Mesenteric fat pad (tissue), 1 donor: ENCODE measurements around the gene ERICH2. TPM values are rescaled to one million over a fixed set of nuclear protein-coding genes. Genes with fewer than 3 reads are reported as not detected.

ENCODE experiments used
- DNase-seq: peaks from one replicate; pipeline ENCODE4 v3.0.0-alpha.2; 2020; ENCODE audit warnings: low spot score
- total RNA-seq: library from RNA; stranded (reverse); fragmentation: NEBNext Ultra II Directional; extraction: Animal tissue kit (Norgen Biotek cat#: 25700); gene quantifications from one replicate; pipeline ENCODE4 v1.2.1, GENCODE V29; 2021
- donor health status: DM: yes; HTN: yes; CAD: no.

ERICH2 gene
- total RNA-seq, 1 donor from 2014 or later, result not detected

DNA sequence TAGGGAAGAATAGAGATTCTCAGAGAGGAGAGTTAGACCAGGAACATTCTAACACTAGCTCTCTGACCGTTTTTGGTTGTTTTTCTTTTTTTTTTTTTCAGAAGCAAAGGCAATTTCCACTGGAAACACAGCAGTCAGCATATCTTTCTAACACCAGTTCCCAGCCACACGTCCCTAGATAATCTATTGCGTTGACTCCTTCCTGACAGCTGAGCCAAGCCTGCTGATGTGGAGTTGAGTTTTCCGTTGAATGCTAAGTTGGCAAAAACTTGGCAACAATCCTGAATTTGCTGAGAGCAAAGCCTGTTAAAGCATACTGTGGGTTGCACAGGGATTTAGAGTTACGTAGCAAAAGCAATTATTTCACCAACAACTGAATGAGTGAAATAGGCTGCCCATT, 65.8 kb downstream of the ERICH2 start:
- DNase-seq, result no peak

DNA sequence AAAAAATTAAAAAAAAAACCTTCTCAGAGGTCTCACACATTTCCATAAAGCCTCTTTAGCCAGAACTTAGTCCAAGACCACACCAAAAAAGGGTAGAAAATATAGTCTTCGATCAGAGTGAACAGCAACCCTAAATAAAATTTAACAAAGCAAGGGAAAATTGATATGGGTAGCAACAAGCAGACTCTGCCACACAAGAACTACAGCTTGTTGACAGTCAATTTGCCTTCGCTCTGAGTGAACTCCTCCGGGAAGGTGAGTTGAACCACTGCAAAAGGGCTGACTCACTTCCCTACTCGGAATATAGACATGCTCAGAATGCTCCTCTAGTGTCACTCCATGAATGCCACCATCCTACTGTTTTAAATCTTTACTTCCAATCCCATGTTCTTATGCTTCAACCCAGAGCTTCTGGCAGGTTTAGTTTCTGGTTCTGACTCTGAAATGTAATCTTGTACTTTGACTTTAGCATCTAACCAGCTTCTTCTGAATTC, 70.6 kb downstream of the ERICH2 start:
- no peak for DNase-seq

DNA sequence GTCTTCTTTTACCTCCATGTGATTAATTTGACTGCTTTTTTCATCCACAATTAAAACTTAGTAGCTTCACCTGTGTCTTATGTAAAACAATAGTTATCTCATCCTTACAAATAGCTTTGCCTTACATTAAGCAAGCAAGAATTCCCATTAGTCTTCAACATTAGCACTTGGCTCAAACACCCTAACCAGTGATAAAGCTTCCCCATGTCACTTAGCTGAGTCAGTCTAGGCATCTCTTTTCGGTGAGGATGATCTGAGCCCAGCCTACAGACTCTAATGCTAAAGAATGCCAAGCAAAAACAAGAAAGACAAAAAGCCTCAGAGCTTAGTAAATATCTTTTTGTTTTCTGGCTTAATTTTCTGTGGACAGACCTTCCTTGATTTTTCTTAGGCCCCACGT, 72.6 kb downstream of the ERICH2 start:
- DNase-seq, result no peak

DNA sequence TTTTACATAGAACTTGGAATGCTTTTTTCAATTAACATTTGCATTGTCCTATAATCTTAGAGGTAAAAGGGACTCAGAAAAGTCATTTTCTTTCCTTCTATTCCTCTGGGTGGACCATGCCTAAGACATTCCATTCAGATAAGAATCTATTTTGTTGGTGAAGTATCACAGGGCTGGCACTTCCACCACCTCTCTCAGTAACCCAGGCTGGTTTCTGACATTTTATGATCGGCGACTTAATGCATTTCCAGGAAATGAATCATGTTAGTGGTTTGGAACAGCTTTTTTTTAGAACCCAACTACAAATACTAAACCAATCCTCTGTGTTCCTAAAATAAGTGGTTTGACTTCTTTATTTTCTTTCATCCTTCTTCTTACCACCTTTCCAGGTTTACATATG, 73.5 kb downstream of the ERICH2 start:
- no peak for DNase-seq

DNA sequence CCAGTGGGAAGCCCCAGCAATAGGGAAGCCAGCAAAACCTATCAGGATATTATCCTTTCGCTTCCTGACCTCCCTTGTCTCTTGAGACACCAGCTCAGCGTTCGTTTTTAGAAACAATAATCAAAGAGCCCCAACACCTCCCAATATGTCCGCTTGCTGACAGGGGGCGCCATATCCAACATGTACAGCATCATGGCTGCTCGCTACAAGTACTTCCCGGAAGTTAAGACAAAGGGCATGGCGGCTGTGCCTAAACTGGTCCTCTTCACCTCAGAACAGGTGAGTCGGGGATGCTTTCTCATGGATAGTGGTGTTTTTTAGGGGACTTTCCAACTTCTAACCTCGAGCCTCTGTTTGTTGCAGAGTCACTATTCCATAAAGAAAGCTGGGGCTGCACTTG, 75.2 kb downstream of the ERICH2 start:
- no peak for DNase-seq

DNA sequence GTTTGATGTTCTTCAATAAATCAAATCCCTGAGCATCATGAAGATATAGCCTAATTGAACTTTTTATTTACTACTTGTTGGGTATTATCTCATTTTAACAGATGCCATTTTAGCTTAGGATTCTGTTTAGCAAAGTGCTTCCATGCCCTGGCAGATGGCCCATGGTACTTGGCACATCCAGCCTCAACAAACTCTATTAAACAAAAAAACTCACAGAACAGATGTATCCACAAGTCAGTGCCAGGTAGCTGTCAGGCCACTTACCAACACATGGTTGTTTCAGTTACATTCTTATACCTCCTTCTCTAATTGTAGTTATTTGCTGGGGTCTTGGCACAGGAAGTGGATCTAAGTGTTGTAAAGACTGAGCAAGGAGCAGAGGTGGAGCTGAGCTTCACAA, 76.1 kb downstream of the ERICH2 start:
- DNase-seq, result no peak

DNA sequence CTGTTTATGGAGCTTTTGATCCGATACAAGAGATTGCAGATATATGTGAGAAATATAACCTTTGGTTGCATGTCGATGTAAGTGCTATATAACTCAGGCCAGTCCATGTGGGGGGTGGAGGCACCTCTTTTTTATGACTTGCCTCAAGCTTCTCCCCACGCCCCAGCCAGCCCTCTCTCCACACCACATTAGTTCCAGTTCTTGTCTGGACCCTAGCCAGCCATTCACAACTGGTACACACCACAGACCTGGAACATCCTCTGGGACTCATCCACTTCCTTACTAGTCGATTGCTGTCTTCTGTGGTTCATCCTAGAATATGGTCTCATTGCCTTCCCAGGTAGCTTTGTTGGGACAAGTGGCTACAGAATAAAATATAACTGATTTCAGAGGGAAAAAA, 77.5 kb downstream of the ERICH2 start:
- DNase-seq, result no peak

Other genes with a start within 250 kb of the ERICH2 start
- gene SP5, start 55.0 kb upstream of the ERICH2 start, total RNA-seq, result 0.26 TPM
- not detected for gene GAD1, start 46.5 kb downstream of the ERICH2 start, total RNA-seq
- gene GORASP2, start 158.9 kb downstream of the ERICH2 start, total RNA-seq, result 78.2 TPM